ENCODE results near the gene ANO2. TPM values are rescaled to one million over a fixed set of nuclear protein-coding genes. Genes with fewer than 3 reads are reported as not detected.

Gene ANO2
- total and polyA plus RNA-seq, 7 experiments from 2014 or later, result not detected

GRCh38 chr12:5599378-5599777, 345.7 kb downstream of the ANO2 start:
- ChIA-PET POLR2A (no interaction called here), CTCF (no interaction called here)
- Histone ChIP-seq H3K4me3 (ENCODE audit: low read length) (no peak overlapping the region), H3K27ac (ENCODE audit: low read depth, low read length) (no peak overlapping the region), H3K4me1 (ENCODE audit: control insufficient read depth in 2 of 2, insufficient read depth in 2 of 2, low read length in 2 of 2) (no peaks in the 10 kb centered on the region), H3K27me3 (ENCODE audit: control insufficient read depth in 2 of 2, insufficient read depth in 2 of 2, low read length in 2 of 2) (no peaks in the 10 kb centered on the region), H3K36me3 (ENCODE audit: control insufficient read depth in 2 of 3, insufficient read depth in 3 of 3, low read length in 3 of 3) (no peaks in the 10 kb centered on the region), H3K9me3 (ENCODE audit: control insufficient read depth in 2 of 3, low read length in 3 of 3) (no peaks in the 10 kb centered on the region)
- no peak for DNase-seq
- Mint-ChIP-seq H3K36me3 (no peaks in the 10 kb centered on the region), H3K27me3 (peaks cover 3 to 38% (median 23%) of the 10 kb centered on the region in 5 donors), H3K9me3 (peaks cover 0 to 9% (median 3%) of the 10 kb centered on the region in 11 donors), H3K27ac (no peak overlapping the region), H3K4me3 (no peak overlapping the region), H3K4me1 (no peaks in the 10 kb centered on the region)
- intact Hi-C loops (cut with micrococcal nuclease), result no loop called here
- no peak for ATAC-seq

- H3K27ac Mint-ChIP-seq, result no peak overlapping the region
- no peak overlapping the region for H3K4me3 ChIP-seq (ENCODE audit: low read length)
- ChIA-PET POLR2A (no interaction called here), CTCF (no interaction called here)
- DNase-seq (no peak), ATAC-seq (no peak)
- intact Hi-C loops (cut with micrococcal nuclease), result no loop called here
- H3K4me1 ChIP-seq (ENCODE audit: control insufficient read depth in 2 of 2, insufficient read depth in 2 of 2, low read length in 2 of 2), result no peaks in the 10 kb centered on the region
- peaks cover 0 to 20% (median 12%) of the 10 kb centered on the region in 5 donors for H3K27me3 Mint-ChIP-seq
- H3K4me1 Mint-ChIP-seq, result no peaks in the 10 kb centered on the region
- H3K27ac ChIP-seq (ENCODE audit: low read depth, low read length), result no peak overlapping the region
- H3K9me3 Mint-ChIP-seq, result peaks cover 0 to 5% (median 0%) of the 10 kb centered on the region in 11 donors
- H3K27me3 ChIP-seq (ENCODE audit: control insufficient read depth in 2 of 2, insufficient read depth in 2 of 2, low read length in 2 of 2), result no peaks in the 10 kb centered on the region
- no peaks in the 10 kb centered on the region for H3K9me3 ChIP-seq (ENCODE audit: control insufficient read depth in 2 of 3, low read length in 3 of 3)
- H3K36me3 Mint-ChIP-seq, result no peaks in the 10 kb centered on the region
- no peak overlapping the region for H3K4me3 Mint-ChIP-seq
- H3K36me3 ChIP-seq (ENCODE audit: control insufficient read depth in 2 of 3, insufficient read depth in 3 of 3, low read length in 3 of 3), result no peaks in the 10 kb centered on the region
Observed at GRCh38 chr12:5593998-5594397, 351.1 kb downstream of the ANO2 start.

- Mint-ChIP-seq H3K36me3 (no peaks in the 10 kb centered on the region), H3K4me3 (no peak overlapping the region), H3K4me1 (no peaks in the 10 kb centered on the region), H3K27ac (no peak overlapping the region), H3K9me3 (peaks cover 0 to 5% (median 0%) of the 10 kb centered on the region in 11 donors), H3K27me3 (peaks cover 0 to 14% (median 12%) of the 10 kb centered on the region in 5 donors)
- no peak overlapping the region for H3K4me3 ChIP-seq (ENCODE audit: low read length)
- no peak for ATAC-seq
- intact Hi-C loops (cut with micrococcal nuclease), result no loop called here
- H3K9me3 ChIP-seq (ENCODE audit: control insufficient read depth in 2 of 3, low read length in 3 of 3), result no peaks in the 10 kb centered on the region
- H3K36me3 ChIP-seq (ENCODE audit: control insufficient read depth in 2 of 3, insufficient read depth in 3 of 3, low read length in 3 of 3), result no peaks in the 10 kb centered on the region
- H3K27me3 ChIP-seq (ENCODE audit: control insufficient read depth in 2 of 2, insufficient read depth in 2 of 2, low read length in 2 of 2), result no peaks in the 10 kb centered on the region
- DNase-seq, result no peak
- no peak overlapping the region for H3K27ac ChIP-seq (ENCODE audit: low read depth, low read length)
- H3K4me1 ChIP-seq (ENCODE audit: control insufficient read depth in 2 of 2, insufficient read depth in 2 of 2, low read length in 2 of 2), result no peaks in the 10 kb centered on the region
- ChIA-PET CTCF (no interaction called here), POLR2A (no interaction called here)
Observed at GRCh38 chr12:5593086-5593485, 352.0 kb downstream of the ANO2 start.

GRCh38 chr12:5592310-5592709, 352.7 kb downstream of the ANO2 start:
- H3K27ac Mint-ChIP-seq, result no peak overlapping the region
- Histone ChIP-seq H3K27ac (ENCODE audit: low read depth, low read length) (no peak overlapping the region), H3K36me3 (ENCODE audit: control insufficient read depth in 2 of 3, insufficient read depth in 3 of 3, low read length in 3 of 3) (no peaks in the 10 kb centered on the region), H3K4me3 (ENCODE audit: low read length) (no peak overlapping the region), H3K4me1 (ENCODE audit: control insufficient read depth in 2 of 2, insufficient read depth in 2 of 2, low read length in 2 of 2) (no peaks in the 10 kb centered on the region), H3K9me3 (ENCODE audit: control insufficient read depth in 2 of 3, low read length in 3 of 3) (no peaks in the 10 kb centered on the region), H3K27me3 (ENCODE audit: control insufficient read depth in 2 of 2, insufficient read depth in 2 of 2, low read length in 2 of 2) (no peaks in the 10 kb centered on the region)
- ChIA-PET POLR2A (no interaction called here), CTCF (no interaction called here)
- no peaks in the 10 kb centered on the region for H3K36me3 Mint-ChIP-seq
- no peak overlapping the region for H3K4me3 Mint-ChIP-seq
- ATAC-seq (no peak), DNase-seq (no peak)
- intact Hi-C loops (cut with micrococcal nuclease), result no loop called here
- H3K9me3 Mint-ChIP-seq, result peaks cover 0 to 5% (median 0%) of the 10 kb centered on the region in 11 donors
- peaks cover 0 to 11% (median 8%) of the 10 kb centered on the region in 5 donors for H3K27me3 Mint-ChIP-seq
- no peaks in the 10 kb centered on the region for H3K4me1 Mint-ChIP-seq

GRCh38 chr12:5590316-5590715, 354.7 kb downstream of the ANO2 start:
- Mint-ChIP-seq H3K4me1 (no peaks in the 10 kb centered on the region), H3K9me3 (peaks cover 0 to 5% (median 0%) of the 10 kb centered on the region in 11 donors)

GRCh38 chr12:5589054-5589453, 356.0 kb downstream of the ANO2 start:
- ATAC-seq (no peak), DNase-seq (no peak)
- Histone ChIP-seq H3K27me3 (ENCODE audit: control insufficient read depth in 2 of 2, insufficient read depth in 2 of 2, low read length in 2 of 2) (no peaks in the 10 kb centered on the region), H3K4me1 (ENCODE audit: control insufficient read depth in 2 of 2, insufficient read depth in 2 of 2, low read length in 2 of 2) (no peaks in the 10 kb centered on the region), H3K9me3 (ENCODE audit: control insufficient read depth in 2 of 3, low read length in 3 of 3) (no peaks in the 10 kb centered on the region), H3K27ac (ENCODE audit: low read depth, low read length) (no peak overlapping the region), H3K36me3 (ENCODE audit: control insufficient read depth in 2 of 3, insufficient read depth in 3 of 3, low read length in 3 of 3) (no peaks in the 10 kb centered on the region), H3K4me3 (ENCODE audit: low read length) (no peak overlapping the region)
- Mint-ChIP-seq H3K36me3 (no peaks in the 10 kb centered on the region), H3K9me3 (peaks cover 0 to 5% (median 0%) of the 10 kb centered on the region in 11 donors), H3K27ac (no peak overlapping the region), H3K4me1 (no peaks in the 10 kb centered on the region), H3K4me3 (no peak overlapping the region), H3K27me3 (peaks cover 0 to 7% (median 3%) of the 10 kb centered on the region in 5 donors)
- ChIA-PET CTCF (no interaction called here), POLR2A (no interaction called here)
- intact Hi-C loops (cut with micrococcal nuclease), result no loop called here

More at GRCh38 chr12:5590316-5590715, 354.7 kb downstream of the ANO2 start:
- ChIA-PET POLR2A (no interaction called here), CTCF (no interaction called here)
- H3K4me3 ChIP-seq (ENCODE audit: low read length), result no peak overlapping the region
- H3K36me3 ChIP-seq (ENCODE audit: control insufficient read depth in 2 of 3, insufficient read depth in 3 of 3, low read length in 3 of 3), result no peaks in the 10 kb centered on the region
- H3K36me3 Mint-ChIP-seq, result no peaks in the 10 kb centered on the region
- H3K4me3 Mint-ChIP-seq, result no peak overlapping the region
- H3K9me3 ChIP-seq (ENCODE audit: control insufficient read depth in 2 of 3, low read length in 3 of 3), result no peaks in the 10 kb centered on the region
- intact Hi-C loops (cut with micrococcal nuclease), result no loop called here
- H3K27me3 Mint-ChIP-seq, result peaks cover 0 to 7% (median 4%) of the 10 kb centered on the region in 5 donors
- DNase-seq (no peak), ATAC-seq (no peak)
- no peaks in the 10 kb centered on the region for H3K4me1 ChIP-seq (ENCODE audit: control insufficient read depth in 2 of 2, insufficient read depth in 2 of 2, low read length in 2 of 2)
- H3K27ac ChIP-seq (ENCODE audit: low read depth, low read length), result no peak overlapping the region
- no peaks in the 10 kb centered on the region for H3K27me3 ChIP-seq (ENCODE audit: control insufficient read depth in 2 of 2, insufficient read depth in 2 of 2, low read length in 2 of 2)
- no peak overlapping the region for H3K27ac Mint-ChIP-seq

GRCh38 chr12:5588591-5588990, 356.5 kb downstream of the ANO2 start:
- H3K36me3 ChIP-seq (ENCODE audit: control insufficient read depth in 2 of 3, insufficient read depth in 3 of 3, low read length in 3 of 3), result no peaks in the 10 kb centered on the region
- H3K27me3 ChIP-seq (ENCODE audit: control insufficient read depth in 2 of 2, insufficient read depth in 2 of 2, low read length in 2 of 2), result no peaks in the 10 kb centered on the region
- H3K27me3 Mint-ChIP-seq, result peaks cover 0 to 7% (median 3%) of the 10 kb centered on the region in 5 donors
- ChIA-PET CTCF (no interaction called here), POLR2A (no interaction called here)
- H3K4me3 ChIP-seq (ENCODE audit: low read length), result no peak overlapping the region
- H3K4me1 ChIP-seq (ENCODE audit: control insufficient read depth in 2 of 2, insufficient read depth in 2 of 2, low read length in 2 of 2), result no peaks in the 10 kb centered on the region
- intact Hi-C loops (cut with micrococcal nuclease), result no loop called here
- no peaks in the 10 kb centered on the region for H3K4me1 Mint-ChIP-seq
- DNase-seq (no peak), ATAC-seq (no peak)
- no peak overlapping the region for H3K4me3 Mint-ChIP-seq
- H3K9me3 ChIP-seq (ENCODE audit: control insufficient read depth in 2 of 3, low read length in 3 of 3), result no peaks in the 10 kb centered on the region
- H3K27ac ChIP-seq (ENCODE audit: low read depth, low read length), result no peak overlapping the region
- H3K27ac Mint-ChIP-seq, result no peak overlapping the region
- peaks cover 0 to 5% (median 0%) of the 10 kb centered on the region in 11 donors for H3K9me3 Mint-ChIP-seq
- no peaks in the 10 kb centered on the region for H3K36me3 Mint-ChIP-seq

Data from naive thymus-derived CD4-positive, alpha-beta T cell (primary cell).